SKM-1 treated with dmso at 0.1 percent for 144 hours (cell line): ENCODE measurements around the gene EIF1B.

Experiments used
- DNase-seq: peaks from one replicate; lab custom pipeline; 2025; ENCODE audit not compliant: unreplicated experiment; lab: John Stamatoyannopoulos, UW

The EIF1B gene

DNA sequence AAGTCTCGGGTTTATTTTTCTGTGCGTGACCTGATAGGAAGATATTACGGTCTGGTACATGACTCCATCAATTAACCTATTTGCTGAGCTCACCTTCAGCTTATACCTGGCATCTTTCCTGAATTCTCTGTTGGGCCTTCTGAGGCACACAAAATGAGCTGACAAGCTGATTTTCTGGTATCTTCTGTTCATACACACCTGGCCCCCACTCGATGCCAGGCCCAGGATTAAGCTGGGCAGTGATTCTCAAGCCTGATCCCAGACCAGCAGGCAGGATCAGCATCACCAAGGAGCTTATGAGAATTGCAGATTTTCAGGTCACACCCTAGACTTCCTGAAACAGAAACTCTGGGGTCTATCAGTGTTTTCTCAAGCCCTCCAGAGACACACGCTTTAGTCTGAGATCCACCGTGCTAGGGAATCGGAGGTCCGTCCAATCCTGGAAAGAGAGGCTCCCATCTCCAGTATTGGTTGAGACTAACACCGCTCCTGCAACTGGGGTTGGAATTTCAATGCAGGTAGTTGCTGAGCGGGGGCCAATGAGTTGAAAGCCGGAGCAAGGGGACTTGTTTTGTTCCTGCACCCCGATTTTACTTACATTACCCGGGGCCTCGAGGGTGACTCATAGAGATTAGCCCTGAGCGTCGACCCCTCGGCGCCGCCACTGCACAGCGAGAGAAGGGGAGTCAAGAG lies 636 bp upstream of the EIF1B start:
- no peak for DNase-seq

DNA sequence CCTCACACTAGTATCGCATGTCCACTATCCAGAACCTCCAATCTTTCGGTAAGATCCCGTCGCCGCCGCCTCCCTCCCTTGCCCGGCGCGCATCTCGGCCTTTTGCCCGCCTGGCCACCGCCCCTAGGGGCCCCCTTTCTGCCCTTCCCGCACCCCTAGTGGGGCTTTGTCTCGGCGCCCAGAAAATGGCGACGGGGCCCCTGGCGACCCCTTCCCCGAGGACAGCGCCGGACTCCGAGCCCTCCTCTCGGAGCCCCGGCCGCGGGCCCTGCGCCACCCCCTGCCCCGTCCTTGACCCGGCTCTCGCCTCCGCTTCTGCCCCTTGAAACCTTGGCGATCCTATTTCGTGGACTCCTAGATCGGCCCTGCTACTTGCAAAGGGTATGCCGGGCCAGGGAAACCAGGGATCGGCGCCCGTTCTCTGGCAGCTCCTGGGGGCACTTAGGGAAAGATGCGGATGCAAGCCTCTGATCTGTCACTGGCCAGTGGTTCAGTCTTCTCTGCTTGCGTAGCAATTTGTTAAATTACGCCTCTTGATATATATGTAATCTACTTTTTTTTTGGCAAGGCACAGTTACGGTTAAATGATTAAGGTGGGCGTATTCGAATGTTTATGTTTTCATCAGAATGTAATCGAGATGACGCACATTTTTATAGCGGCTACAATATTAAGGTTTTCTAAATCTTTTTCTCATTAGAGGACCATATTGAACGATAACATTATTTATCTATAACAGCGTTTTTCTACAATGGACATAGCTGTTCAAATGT lies 603 bp downstream of the EIF1B start:
- DNase-seq = no peak

DNA sequence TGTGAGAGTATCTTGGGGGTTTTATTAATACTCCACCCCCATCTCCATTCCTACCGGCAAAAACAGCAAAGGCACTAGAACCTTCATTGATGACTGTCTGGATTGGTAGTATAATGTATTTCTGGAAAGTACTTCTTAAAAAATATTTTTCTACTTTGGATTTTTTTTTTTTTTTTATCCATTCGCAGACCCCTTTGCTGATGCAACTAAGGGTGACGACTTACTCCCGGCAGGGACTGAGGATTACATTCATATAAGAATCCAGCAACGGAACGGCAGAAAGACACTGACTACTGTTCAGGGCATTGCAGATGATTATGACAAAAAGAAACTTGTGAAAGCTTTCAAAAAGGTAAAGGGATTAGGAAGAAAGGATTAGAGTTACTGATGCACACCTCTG lies 1.2 kb downstream of the EIF1B start:
- no peak for DNase-seq

DNA sequence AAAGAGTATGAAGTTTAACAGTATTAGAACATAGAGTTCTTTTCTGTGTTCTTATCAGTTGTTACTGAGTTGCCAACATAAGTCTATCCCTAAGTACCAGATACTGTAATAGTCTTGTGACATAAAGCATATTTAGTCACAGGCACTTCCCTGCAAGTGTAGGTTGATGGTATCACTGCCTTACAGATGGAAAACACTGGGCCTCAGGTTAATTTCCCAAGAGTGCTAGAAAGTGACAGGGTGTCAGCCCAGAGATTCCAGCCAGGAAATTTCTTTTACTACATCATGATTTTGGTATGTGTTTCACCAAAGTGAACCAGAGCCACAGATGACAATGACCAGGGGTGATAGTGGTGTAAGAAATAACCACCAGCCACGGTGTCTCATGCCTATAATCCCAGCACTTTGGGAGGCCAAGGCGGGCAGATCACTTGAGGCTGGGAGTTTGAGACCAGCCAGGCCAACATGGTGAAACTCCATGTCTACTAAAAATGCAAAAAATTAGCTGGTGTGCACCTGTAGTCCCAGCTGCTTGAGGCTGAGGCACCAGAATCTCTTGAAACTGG lies 3.2 kb downstream of the EIF1B start:
- no peak for DNase-seq

- no peak for DNase-seq
Observed at GRCh38 chr3:40313975-40314860, 4.7 kb downstream of the EIF1B start.

DNA sequence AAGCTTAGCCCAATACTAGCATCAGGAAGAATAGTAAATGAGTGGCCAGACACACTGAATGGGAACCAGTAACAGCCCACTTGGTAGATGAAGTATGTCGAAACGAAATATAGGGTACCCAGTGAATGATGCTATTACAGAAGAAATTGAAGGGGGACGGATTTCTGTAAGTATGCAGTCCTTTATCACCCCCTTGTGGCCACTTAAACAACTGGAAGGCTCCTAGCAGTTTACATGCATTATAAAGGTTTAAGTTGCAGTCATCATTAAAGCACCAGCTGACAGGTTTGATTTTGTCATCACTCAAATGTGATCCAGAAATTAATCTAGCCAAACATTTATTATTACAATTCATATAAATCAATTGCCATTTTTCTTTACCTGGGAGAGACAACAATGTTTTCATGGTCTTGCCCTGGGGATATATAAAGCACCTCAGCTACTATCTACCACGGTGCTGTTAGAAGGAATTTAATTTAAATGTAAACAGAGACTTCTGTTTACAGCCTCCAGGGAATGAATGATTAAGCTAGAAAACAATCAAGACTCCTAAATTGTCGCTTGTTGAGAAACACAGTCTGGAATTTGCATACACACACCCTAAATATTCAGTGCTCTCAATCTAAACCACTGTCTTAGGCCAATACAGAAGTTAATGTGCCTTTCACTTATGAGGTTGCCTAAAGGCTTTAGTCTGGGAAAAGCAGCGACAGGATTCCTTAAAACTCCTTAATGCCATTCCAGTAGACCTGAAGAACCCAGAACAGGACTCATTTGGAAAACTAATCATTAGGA lies 7.8 kb downstream of the EIF1B start:
- peak; percentile 17 for DNase-seq

- DNase-seq = no peak
Observed at GRCh38 chr3:40321818-40322217, 12.3 kb downstream of the EIF1B start.

GRCh38 chr3:40323946-40324345 lies 14.4 kb downstream of the EIF1B start:
- no peak for DNase-seq

- DNase-seq = no peak
Observed at GRCh38 chr3:40324621-40325020, 15.1 kb downstream of the EIF1B start.

DNA sequence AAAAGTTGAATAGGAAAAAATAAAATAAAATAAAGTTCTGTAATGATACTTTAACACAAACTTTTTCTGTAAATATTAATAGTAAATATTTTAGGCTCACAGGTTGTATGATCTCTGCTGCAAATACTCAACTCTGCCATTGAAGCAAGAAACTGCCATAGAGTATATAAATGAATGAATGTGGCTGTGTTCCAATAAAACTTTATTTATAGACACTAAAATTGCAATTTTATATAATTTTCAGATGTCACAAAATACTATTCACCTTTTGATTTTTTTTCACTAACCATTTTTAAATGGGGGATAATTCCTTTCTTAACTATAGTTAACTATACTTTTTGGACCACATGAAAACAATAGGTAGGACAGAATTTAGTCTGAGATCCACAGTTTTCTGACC lies 16.0 kb downstream of the EIF1B start:
- no peak for DNase-seq

- DNase-seq = no peak
Observed at GRCh38 chr3:40328374-40328773, 18.9 kb downstream of the EIF1B start.

GRCh38 chr3:40329071-40329470 lies 19.6 kb downstream of the EIF1B start:
- no peak for DNase-seq

- DNase-seq = no peak
Observed at GRCh38 chr3:40332684-40333083, 23.2 kb downstream of the EIF1B start.

- DNase-seq = no peak
Observed at GRCh38 chr3:40333416-40333815, 23.9 kb downstream of the EIF1B start.

DNA sequence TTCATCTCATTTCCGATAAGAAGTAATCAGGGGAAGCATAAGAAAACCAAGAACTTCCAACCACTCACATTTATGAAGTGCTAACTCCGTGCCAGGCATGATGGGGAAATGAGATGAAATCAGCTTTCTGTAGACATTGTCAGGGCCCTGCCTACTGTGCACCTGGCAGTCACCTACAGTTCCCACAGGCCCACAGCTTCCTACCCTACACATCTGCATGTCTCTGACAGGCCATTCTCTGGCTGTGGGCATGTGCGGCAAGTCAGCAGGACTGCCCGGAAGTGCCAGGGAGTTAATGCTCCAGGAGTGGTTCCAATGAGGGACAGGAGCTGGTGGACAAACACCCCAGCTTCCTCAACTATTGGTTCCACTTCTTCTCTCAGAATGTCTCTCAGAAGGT lies 24.3 kb downstream of the EIF1B start:
- no peak for DNase-seq

DNA sequence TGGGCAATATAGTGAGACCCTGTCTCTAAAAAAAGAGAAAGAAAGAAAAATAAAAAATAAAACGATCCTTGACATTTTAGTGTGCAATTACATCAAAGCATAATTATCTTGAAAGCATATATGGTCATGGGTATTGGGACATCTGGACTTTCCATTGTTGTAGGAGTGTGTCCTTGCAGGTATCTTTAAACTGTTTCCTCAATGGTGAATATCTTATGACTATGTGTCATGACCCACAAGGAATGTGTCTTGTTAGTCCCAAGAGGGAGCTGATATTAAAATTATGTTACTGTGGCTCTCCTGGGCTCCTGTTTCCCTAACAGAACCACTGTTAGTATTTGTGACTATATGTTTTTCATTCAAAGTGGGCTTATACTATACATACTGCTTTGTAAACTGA lies 26.6 kb downstream of the EIF1B start:
- no peak for DNase-seq

GRCh38 chr3:40336511-40337135 lies 27.1 kb downstream of the EIF1B start:
- DNase-seq = no peak

DNA sequence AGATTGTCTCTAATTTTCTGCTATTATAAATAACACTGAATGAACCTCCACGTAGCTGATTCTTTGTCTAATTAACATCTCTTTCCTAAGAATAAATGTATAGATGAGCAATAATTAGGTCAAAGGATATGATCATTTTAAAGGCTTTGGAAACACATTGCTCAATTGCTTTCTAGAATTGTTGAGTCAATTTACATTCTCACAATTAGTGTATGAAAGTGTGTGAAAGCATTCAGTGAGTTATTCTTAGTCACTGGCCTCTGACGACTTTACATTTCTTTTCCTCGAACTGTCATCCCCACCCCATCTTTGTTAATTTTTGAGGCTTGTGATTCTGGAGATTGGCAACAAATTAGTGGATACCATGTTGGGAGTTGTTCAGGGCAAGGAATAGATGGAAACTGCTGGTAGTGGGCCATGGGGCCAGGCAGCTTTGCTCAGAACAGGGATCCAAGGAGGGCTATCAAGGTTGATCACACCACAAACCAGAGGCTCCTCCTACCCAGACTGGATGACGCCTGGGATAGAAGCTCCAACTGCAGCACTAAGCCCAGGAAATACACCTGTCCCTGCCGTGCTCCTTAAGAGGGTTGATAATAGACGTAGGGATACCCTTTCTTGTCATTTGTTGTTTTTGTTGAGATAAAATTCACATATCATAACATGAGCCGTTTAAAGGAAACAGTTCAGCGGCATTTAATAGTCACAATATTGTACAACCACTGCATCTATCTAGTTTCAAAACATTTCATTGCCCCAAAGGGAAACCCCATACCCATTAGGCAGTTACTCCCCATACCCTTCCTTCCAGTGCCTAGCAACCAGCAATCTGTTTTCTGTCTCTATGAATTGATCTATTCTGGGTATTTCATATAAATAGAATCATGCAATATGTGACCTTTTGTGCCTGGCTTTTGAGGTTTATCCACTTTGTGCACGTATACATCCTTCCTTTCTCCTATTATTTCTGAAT lies 27.9 kb downstream of the EIF1B start:
- no peak for DNase-seq

DNA sequence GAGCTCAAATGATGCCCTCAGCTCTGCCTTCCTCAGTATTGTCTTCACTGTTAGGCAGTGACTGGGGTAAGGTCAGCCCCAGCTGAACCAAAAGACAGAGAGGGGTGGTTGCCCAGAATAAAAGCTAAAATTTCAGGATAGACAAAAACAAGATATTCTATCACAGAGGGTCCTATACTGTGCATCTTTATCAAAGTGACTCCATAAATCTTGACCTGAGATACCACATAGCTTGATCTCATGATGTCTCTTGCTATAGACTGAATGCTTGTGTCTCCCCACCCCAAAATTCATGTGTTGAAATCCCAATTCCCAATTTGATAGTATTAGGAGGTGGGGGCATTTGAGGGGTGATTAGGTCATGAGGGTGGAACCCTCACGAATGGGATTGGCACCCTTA lies 30.4 kb downstream of the EIF1B start:
- DNase-seq = no peak
